ENCODE results near the gene ST6GALNAC3. TPM values are rescaled to one million over a fixed set of nuclear protein-coding genes. Genes with fewer than 3 reads are reported as not detected.

ST6GALNAC3 gene
- total RNA-seq, 1 donor from 2014 or later: 11.0 TPM

GRCh38 chr1:76503736-76504135 is 429.2 kb downstream of the ST6GALNAC3 start:
- Mint-ChIP-seq H3K9me3 (ENCODE audit: low read depth) (no peaks in the 10 kb centered on the region), H3K36me3 (ENCODE audit: insufficient read depth) (no peaks in the 10 kb centered on the region), H3K27me3 (no peaks in the 10 kb centered on the region), H3K4me1 (ENCODE audit: low read depth) (peaks cover 17% of the 10 kb centered on the region), H3K27ac (no peak overlapping the region), H3K4me3 (ENCODE audit: low read depth) (no peak overlapping the region)
- no peak for TF ChIP-seq CTCF (IDR thresholded peaks at IDR 0.05; ENCODE audit: unreplicated experiment)
- no peak for DNase-seq (ENCODE audit: low spot score, unreplicated experiment)

- H3K9me3 Mint-ChIP-seq (ENCODE audit: low read depth): no peaks in the 10 kb centered on the region
- H3K27me3 Mint-ChIP-seq: no peaks in the 10 kb centered on the region
- H3K4me1 Mint-ChIP-seq (ENCODE audit: low read depth): peaks cover 4% of the 10 kb centered on the region
- H3K36me3 Mint-ChIP-seq (ENCODE audit: insufficient read depth): no peaks in the 10 kb centered on the region
- no peak overlapping the region for H3K4me3 Mint-ChIP-seq (ENCODE audit: low read depth)
- H3K27ac Mint-ChIP-seq: no peak overlapping the region
- no peak for DNase-seq (ENCODE audit: low spot score, unreplicated experiment)
- TF ChIP-seq CTCF (IDR thresholded peaks at IDR 0.05; ENCODE audit: unreplicated experiment): no peak
Measured at GRCh38 chr1:76507376-76507775, 432.8 kb downstream of the ST6GALNAC3 start.

GRCh38 chr1:76508871-76509270 is 434.3 kb downstream of the ST6GALNAC3 start:
- Mint-ChIP-seq H3K27me3 (no peaks in the 10 kb centered on the region), H3K27ac (no peak overlapping the region), H3K36me3 (ENCODE audit: insufficient read depth) (no peaks in the 10 kb centered on the region), H3K4me1 (ENCODE audit: low read depth) (peaks cover 4% of the 10 kb centered on the region), H3K4me3 (ENCODE audit: low read depth) (no peak overlapping the region), H3K9me3 (ENCODE audit: low read depth) (no peaks in the 10 kb centered on the region)
- no peak for TF ChIP-seq CTCF (IDR thresholded peaks at IDR 0.05; ENCODE audit: unreplicated experiment)
- no peak for DNase-seq (ENCODE audit: low spot score, unreplicated experiment)

- no peaks in the 10 kb centered on the region for H3K9me3 Mint-ChIP-seq (ENCODE audit: low read depth)
- H3K36me3 Mint-ChIP-seq (ENCODE audit: insufficient read depth): no peaks in the 10 kb centered on the region
- no peak overlapping the region for H3K4me3 Mint-ChIP-seq (ENCODE audit: low read depth)
- DNase-seq (ENCODE audit: low spot score, unreplicated experiment): no peak
- TF ChIP-seq CTCF (IDR thresholded peaks at IDR 0.05; ENCODE audit: unreplicated experiment): no peak
- H3K27ac Mint-ChIP-seq: peak overlapping the region; percentile 38
- no peaks in the 10 kb centered on the region for H3K27me3 Mint-ChIP-seq
- peaks cover 5% of the 10 kb centered on the region for H3K4me1 Mint-ChIP-seq (ENCODE audit: low read depth)
Measured at GRCh38 chr1:76510672-76511557, 436.4 kb downstream of the ST6GALNAC3 start.

- H3K4me1 Mint-ChIP-seq (ENCODE audit: low read depth): peaks cover 1% of the 10 kb centered on the region
- no peak overlapping the region for H3K27ac Mint-ChIP-seq
- no peak for TF ChIP-seq CTCF (IDR thresholded peaks at IDR 0.05; ENCODE audit: unreplicated experiment)
- DNase-seq (ENCODE audit: low spot score, unreplicated experiment): no peak
- no peaks in the 10 kb centered on the region for H3K27me3 Mint-ChIP-seq
- H3K4me3 Mint-ChIP-seq (ENCODE audit: low read depth): no peak overlapping the region
- no peaks in the 10 kb centered on the region for H3K36me3 Mint-ChIP-seq (ENCODE audit: insufficient read depth)
- no peaks in the 10 kb centered on the region for H3K9me3 Mint-ChIP-seq (ENCODE audit: low read depth)
Measured at GRCh38 chr1:76511558-76512179, 437.1 kb downstream of the ST6GALNAC3 start.
